ENCODE results near the gene BCAS4.

DNA sequence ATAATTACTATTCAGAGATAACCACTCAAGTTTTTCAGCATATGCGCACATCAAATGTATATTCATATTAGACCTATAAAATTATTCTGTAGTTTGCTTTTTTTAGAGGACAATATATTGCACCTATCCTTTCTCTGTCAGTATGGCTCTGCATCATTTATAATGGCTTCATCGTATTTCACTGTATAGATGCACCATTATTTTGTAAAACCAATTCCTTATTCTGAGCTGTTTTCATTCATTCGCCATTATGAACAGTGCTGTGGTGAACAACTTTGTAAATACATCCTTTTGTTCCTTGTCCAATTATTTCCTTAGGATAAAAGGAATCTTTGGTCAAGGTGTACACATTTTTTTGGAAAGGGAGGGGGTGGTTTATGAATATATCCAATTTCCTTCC is 29.2 kb upstream of the BCAS4 start:
- TF ChIP-seq, protein P1, sequence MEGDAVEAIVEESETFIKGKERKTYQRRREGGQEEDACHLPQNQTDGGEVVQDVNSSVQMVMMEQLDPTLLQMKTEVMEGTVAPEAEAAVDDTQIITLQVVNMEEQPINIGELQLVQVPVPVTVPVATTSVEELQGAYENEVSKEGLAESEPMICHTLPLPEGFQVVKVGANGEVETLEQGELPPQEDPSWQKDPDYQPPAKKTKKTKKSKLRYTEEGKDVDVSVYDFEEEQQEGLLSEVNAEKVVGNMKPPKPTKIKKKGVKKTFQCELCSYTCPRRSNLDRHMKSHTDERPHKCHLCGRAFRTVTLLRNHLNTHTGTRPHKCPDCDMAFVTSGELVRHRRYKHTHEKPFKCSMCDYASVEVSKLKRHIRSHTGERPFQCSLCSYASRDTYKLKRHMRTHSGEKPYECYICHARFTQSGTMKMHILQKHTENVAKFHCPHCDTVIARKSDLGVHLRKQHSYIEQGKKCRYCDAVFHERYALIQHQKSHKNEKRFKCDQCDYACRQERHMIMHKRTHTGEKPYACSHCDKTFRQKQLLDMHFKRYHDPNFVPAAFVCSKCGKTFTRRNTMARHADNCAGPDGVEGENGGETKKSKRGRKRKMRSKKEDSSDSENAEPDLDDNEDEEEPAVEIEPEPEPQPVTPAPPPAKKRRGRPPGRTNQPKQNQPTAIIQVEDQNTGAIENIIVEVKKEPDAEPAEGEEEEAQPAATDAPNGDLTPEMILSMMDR (IDR thresholded peaks at IDR 0.05), result no peak
- no peak for TF ChIP-seq POLR2AphosphoS5 (IDR thresholded peaks at IDR 0.05; ENCODE audit: low read depth, low read length)

Data from Panc1 (cell line).